Neural progenitor cell (in vitro differentiated cells): Measurements from ENCODE around the gene SSBP2. TPM values are rescaled to one million over a fixed set of nuclear protein-coding genes. Genes with fewer than 3 reads are reported as not detected.

Experiments
- DNase-seq: peaks from one replicate; pipeline ENCODE4 v3.0.0-alpha.2; 2016; ENCODE audit warnings: low spot score
- H2AFZ ChIP-seq: fragments of 200-600 bp; sonication (generic); replicated peaks from 2 replicates; pipeline ENCODE4 v1.6.1; 2016; ENCODE audit warnings: antibody characterized with exemption
- H3F3A ChIP-seq: fragments of 200-600 bp; sonication (generic); 2 replicates; pipeline ENCODE4 v1.6.1; 2016; ENCODE audit warnings: antibody characterized with exemption, low read depth
- H3K27ac ChIP-seq: fragments of 200-600 bp; sonication (generic); 2 replicates; pipeline ENCODE4 v1.5.1; 2016; ENCODE audit warnings: mild to moderate bottlenecking
- H3K27me3 ChIP-seq: fragments of 200-600 bp; sonication (generic); 2 replicates; pipeline ENCODE4 v1.6.1; 2016; ENCODE audit warnings: mild to moderate bottlenecking, moderate library complexity
- H3K36me3 ChIP-seq: fragments of 200-600 bp; sonication (generic); 2 replicates; pipeline ENCODE4 v1.5.1; 2016
- H3K4me1 ChIP-seq: fragments of 200-600 bp; sonication (generic); 2 replicates; pipeline ENCODE4 v1.6.1; 2016; ENCODE audit warnings: mixed run types
- H3K4me2 ChIP-seq: fragments of 200-600 bp; sonication (generic); 2 replicates; pipeline ENCODE4 v1.6.1; 2016
- H3K4me3 ChIP-seq: fragments of 200-600 bp; sonication (generic); 2 replicates; pipeline ENCODE4 v1.5.1; 2016
- H3K79me2 ChIP-seq: fragments of 200-600 bp; sonication (generic); 2 replicates; pipeline ENCODE4 v1.6.1; 2016; ENCODE audit warnings: low read depth
- H3K9ac ChIP-seq: fragments of 200-600 bp; sonication (generic); 2 replicates; pipeline ENCODE4 v1.6.1; 2016
- H3K9me3 ChIP-seq: fragments of 200-600 bp; sonication (generic); 2 replicates; pipeline ENCODE4 v1.5.1; 2016; ENCODE audit warnings: low read depth
- H4K20me1 ChIP-seq: fragments of 200-600 bp; sonication (generic); 2 replicates; pipeline ENCODE4 v1.6.1; 2016; ENCODE audit warnings: low read depth
- H3K27ac Mint-ChIP-seq: 3 replicates; pipeline ENCODE4 v1.8.0; 2021; ENCODE audit warnings: mixed read lengths
- H3K27me3 Mint-ChIP-seq: 2 replicates; pipeline ENCODE4 v1.8.0; 2022; ENCODE audit warnings: low read depth, mild to moderate bottlenecking, inconsistent platforms, moderate library complexity, mixed read lengths; ENCODE audit not compliant: insufficient read depth
- H3K36me3 Mint-ChIP-seq: 3 replicates; pipeline ENCODE4 v1.8.0; 2021; ENCODE audit warnings: mixed read lengths
- H3K4me1 Mint-ChIP-seq: 3 replicates; pipeline ENCODE4 v1.8.0; 2021; ENCODE audit warnings: mixed read lengths
- H3K4me3 Mint-ChIP-seq: 3 replicates; pipeline ENCODE4 v1.8.0; 2021; ENCODE audit warnings: mild to moderate bottlenecking, moderate library complexity, mixed read lengths
- H3K9me3 Mint-ChIP-seq: 3 replicates; pipeline ENCODE4 v1.8.0; 2020; ENCODE audit warnings: mixed read lengths
- EZH2 ChIP-seq: fragments of 200-600 bp; sonication (generic); IDR thresholded peaks from 2 replicates; pipeline ENCODE4 v1.6.1; 2017; ENCODE audit warnings: antibody characterized with exemption, mild to moderate bottlenecking, moderate library complexity
- EZH2phosphoT487 ChIP-seq: fragments of 200-600 bp; sonication (generic); IDR thresholded peaks from 2 replicates; pipeline ENCODE4 v1.6.1; 2017; ENCODE audit warnings: antibody characterized with exemption
- total RNA-seq: library from RNA; depleted of rRNA; stranded (reverse); fragments of >200 nt; gene quantifications from 2 replicates; pipeline ENCODE4 v1.2.3, GENCODE V29; 2015; ENCODE audit warnings: low replicate concordance
- TF ChIP-seq, protein P1 (sequence below): fragments of 200-600 bp; sonication (generic); IDR thresholded peaks from 2 replicates; pipeline ENCODE4 v1.5.1; 2017; ENCODE audit warnings: antibody characterized with exemption, mild to moderate bottlenecking

SSBP2 gene
- total RNA-seq, 1 donor from 2014 or later: 175 TPM

DNA sequence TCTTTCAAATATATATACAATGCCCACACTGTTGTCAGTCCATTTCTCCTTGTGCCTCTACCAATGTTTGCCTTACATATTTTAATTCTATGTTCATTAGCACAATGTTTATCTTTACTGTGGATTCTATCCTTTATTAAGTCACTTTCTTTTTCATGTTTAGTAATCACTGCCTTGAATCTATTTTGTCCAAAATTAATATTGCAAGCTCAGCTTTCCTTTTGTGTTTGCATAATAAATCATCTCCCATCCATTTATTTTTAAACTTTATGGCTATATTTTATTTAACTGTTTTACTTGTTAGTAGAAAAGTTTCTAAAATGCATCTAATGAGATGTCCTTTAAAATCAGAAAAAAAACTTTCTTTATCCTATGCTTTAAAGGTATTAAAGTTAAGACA, 230.1 kb downstream of the SSBP2 start:
- peaks cover 18% of the 10 kb centered on the region for H3K4me1 Mint-ChIP-seq
- TF ChIP-seq, protein P1, sequence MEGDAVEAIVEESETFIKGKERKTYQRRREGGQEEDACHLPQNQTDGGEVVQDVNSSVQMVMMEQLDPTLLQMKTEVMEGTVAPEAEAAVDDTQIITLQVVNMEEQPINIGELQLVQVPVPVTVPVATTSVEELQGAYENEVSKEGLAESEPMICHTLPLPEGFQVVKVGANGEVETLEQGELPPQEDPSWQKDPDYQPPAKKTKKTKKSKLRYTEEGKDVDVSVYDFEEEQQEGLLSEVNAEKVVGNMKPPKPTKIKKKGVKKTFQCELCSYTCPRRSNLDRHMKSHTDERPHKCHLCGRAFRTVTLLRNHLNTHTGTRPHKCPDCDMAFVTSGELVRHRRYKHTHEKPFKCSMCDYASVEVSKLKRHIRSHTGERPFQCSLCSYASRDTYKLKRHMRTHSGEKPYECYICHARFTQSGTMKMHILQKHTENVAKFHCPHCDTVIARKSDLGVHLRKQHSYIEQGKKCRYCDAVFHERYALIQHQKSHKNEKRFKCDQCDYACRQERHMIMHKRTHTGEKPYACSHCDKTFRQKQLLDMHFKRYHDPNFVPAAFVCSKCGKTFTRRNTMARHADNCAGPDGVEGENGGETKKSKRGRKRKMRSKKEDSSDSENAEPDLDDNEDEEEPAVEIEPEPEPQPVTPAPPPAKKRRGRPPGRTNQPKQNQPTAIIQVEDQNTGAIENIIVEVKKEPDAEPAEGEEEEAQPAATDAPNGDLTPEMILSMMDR: no peak
- TF ChIP-seq EZH2phosphoT487: no peak
- TF ChIP-seq EZH2: no peak
- no peaks in the 10 kb centered on the region for H3K36me3 ChIP-seq

DNA sequence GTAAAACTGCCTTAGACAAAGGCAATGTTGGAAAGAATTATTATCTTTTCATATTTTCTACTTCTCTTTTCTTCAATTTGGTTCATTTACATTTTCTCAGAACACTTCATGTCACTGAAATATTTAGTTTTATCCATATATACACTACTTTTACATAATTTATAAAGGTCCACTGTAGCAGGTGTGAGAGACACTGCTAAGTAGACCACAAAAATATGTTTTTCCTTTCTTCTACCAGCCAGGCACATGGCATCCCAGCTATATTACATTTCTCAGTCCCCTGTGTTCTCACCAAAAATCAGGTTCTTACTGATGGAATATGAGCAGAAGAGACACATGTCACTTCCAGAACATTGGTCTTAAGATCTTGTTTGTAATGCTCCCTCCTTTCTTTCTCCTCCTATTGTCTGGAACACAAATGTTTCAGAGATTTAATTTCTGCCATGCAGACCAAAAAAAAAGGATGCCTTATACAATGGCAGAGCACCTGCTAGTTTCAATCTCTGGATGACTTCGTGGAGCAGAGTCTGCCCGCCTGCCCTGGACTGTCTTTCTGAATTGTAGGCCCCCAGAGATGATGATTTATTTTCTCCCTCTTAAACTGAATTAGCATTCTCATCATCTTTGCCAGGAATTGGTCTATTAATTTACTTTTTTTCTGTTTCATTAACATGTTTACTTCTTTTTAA, 231.5 kb downstream of the SSBP2 start:
- Histone ChIP-seq H4K20me1 (peaks cover 17% of the 10 kb centered on the region), H3F3A (peaks cover 18% of the 10 kb centered on the region), H3K9ac (no peak overlapping the region), H2AFZ (no peak overlapping the region), H3K36me3 (no peaks in the 10 kb centered on the region), H3K79me2 (peaks cover 5% of the 10 kb centered on the region), H3K4me2 (no peak overlapping the region), H3K4me3 (no peak overlapping the region), H3K4me1 (peaks cover 11% of the 10 kb centered on the region), H3K27ac (no peak overlapping the region), H3K9me3 (no peaks in the 10 kb centered on the region), H3K27me3 (no peaks in the 10 kb centered on the region)
- Mint-ChIP-seq H3K27me3 (no peaks in the 10 kb centered on the region), H3K4me1 (peaks cover 5% of the 10 kb centered on the region), H3K9me3 (no peaks in the 10 kb centered on the region), H3K27ac (peak overlapping the region; percentile 44), H3K36me3 (no peaks in the 10 kb centered on the region), H3K4me3 (no peak overlapping the region)
- DNase-seq: no peak
- no peak for TF ChIP-seq EZH2
- no peak for TF ChIP-seq EZH2phosphoT487
- TF ChIP-seq, protein P1: no peak

More for the DNA sequence above, 230.1 kb downstream of the SSBP2 start:
- Mint-ChIP-seq H3K4me3 (no peak overlapping the region), H3K9me3 (no peaks in the 10 kb centered on the region), H3K27ac (no peak overlapping the region), H3K27me3 (no peaks in the 10 kb centered on the region), H3K36me3 (no peaks in the 10 kb centered on the region)
- Histone ChIP-seq H3K9me3 (no peaks in the 10 kb centered on the region), H2AFZ (no peak overlapping the region), H3K79me2 (peaks cover 8% of the 10 kb centered on the region), H3K4me2 (no peak overlapping the region), H3K4me1 (peaks cover 25% of the 10 kb centered on the region), H3K27ac (no peak overlapping the region), H3K9ac (no peak overlapping the region), H3F3A (peaks cover 28% of the 10 kb centered on the region), H4K20me1 (peaks cover 31% of the 10 kb centered on the region), H3K4me3 (no peak overlapping the region), H3K27me3 (no peaks in the 10 kb centered on the region)
- no peak for DNase-seq

DNA sequence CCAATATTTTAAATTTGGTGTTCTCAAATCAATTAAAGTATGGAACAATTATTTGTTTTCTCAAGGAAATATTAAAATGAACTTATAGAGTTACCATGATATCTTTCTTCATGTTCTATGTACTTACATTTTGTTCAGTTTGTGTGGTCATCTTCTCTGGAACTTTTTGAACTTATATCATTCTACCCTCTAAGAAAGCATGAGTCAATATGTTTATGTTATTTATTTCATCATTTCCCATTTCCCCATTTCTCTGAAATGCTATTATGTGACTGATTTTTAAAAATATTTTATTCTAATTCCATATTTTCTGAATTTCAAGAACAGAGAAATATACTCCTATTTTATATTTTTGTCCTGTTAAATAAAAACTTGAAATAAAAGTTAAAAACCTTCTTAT, 233.4 kb downstream of the SSBP2 start:
- Histone ChIP-seq H3K27me3 (no peaks in the 10 kb centered on the region), H3K4me1 (no peaks in the 10 kb centered on the region), H3K9ac (no peak overlapping the region), H3K4me2 (no peak overlapping the region), H2AFZ (no peak overlapping the region), H3F3A (peaks cover 9% of the 10 kb centered on the region), H4K20me1 (no peaks in the 10 kb centered on the region), H3K36me3 (no peaks in the 10 kb centered on the region), H3K79me2 (no peaks in the 10 kb centered on the region), H3K9me3 (no peaks in the 10 kb centered on the region), H3K27ac (no peak overlapping the region), H3K4me3 (no peak overlapping the region)
- no peak for DNase-seq
- TF ChIP-seq EZH2 (no peak), EZH2phosphoT487 (no peak)
- TF ChIP-seq, protein P1: no peak
- no peaks in the 10 kb centered on the region for H3K4me1 Mint-ChIP-seq
- H3K9me3 Mint-ChIP-seq: no peaks in the 10 kb centered on the region
- H3K4me3 Mint-ChIP-seq: no peak overlapping the region
- no peaks in the 10 kb centered on the region for H3K27me3 Mint-ChIP-seq
- no peaks in the 10 kb centered on the region for H3K36me3 Mint-ChIP-seq
- H3K27ac Mint-ChIP-seq: no peak overlapping the region
